Mesothelial cell of epicardium (in vitro differentiated cells): ENCODE results near the gene POLE. TPM values are rescaled to one million over a fixed set of nuclear protein-coding genes. Genes with fewer than 3 reads are reported as not detected.

ENCODE experiments used
- DNase-seq, 2 experiments: peaks; one replicate each; pipeline ENCODE4 v3.0.0; 2021; ENCODE audit warnings: low spot score in 2 of 2; ENCODE audit not compliant: unreplicated experiment in 2 of 2
- H3K27ac Mint-ChIP-seq: 2 replicates; pipeline ENCODE4 v1.8.0; 2021; ENCODE audit warnings: mixed read lengths
- H3K27me3 Mint-ChIP-seq: 2 replicates; pipeline ENCODE4 v1.8.0; 2021; ENCODE audit warnings: low read depth, mixed read lengths
- H3K36me3 Mint-ChIP-seq: 2 replicates; pipeline ENCODE4 v1.8.0; 2021; ENCODE audit warnings: mixed read lengths
- H3K4me1 Mint-ChIP-seq: 2 replicates; pipeline ENCODE4 v1.8.0; 2021; ENCODE audit warnings: mixed read lengths
- H3K4me3 Mint-ChIP-seq: 2 replicates; pipeline ENCODE4 v1.8.0; 2021; ENCODE audit warnings: mild to moderate bottlenecking, moderate library complexity, mixed read lengths
- H3K9me3 Mint-ChIP-seq: 2 replicates; pipeline ENCODE4 v1.8.0; 2021; ENCODE audit warnings: mixed read lengths
- CTCF ChIP-seq: fragments of 200-600 bp; sonication (generic); IDR thresholded peaks from one replicate; pipeline ENCODE4 v1.5.0; 2021; ENCODE audit warnings: antibody characterized with exemption; ENCODE audit not compliant: unreplicated experiment
- total RNA-seq: library from RNA; stranded (reverse); gene quantifications from 3 replicates; pipeline ENCODE4 v1.2.1, GENCODE V29; 2021

POLE gene
- total RNA-seq, result 114 to 124 TPM (median 122 TPM) in 3 replicates

- Mint-ChIP-seq H3K27ac (peak within 1 kb of the TSS; percentile 75), H3K9me3 (peaks cover 8% of the 10 kb centered on the region), H3K4me1 (peaks cover 12% of the 10 kb centered on the region), H3K27me3 (peaks cover 9% of the 10 kb centered on the region), H3K36me3 (peaks cover 8% of the 10 kb centered on the region), H3K4me3 (peak within 1 kb of the TSS; percentile 71)
- DNase-seq, result peak; percentile 94 to 95
- no peak for TF ChIP-seq CTCF
These were observed at the start of gene POLE, which contains the start of gene PXMP2 for GRCh38 chr12:132687211-132688164. TSS of gene POLE (minus strand) at chr12:132687342. CDS start at chr12:132687315, 27 bp downstream. TSS of gene PXMP2 (plus strand) at chr12:132687587. CDS start at chr12:132687671, 84 bp downstream.

- Mint-ChIP-seq H3K36me3 (peaks cover 59% of the 10 kb centered on the region), H3K27me3 (no peaks in the 10 kb centered on the region), H3K4me3 (no peak overlapping the region), H3K9me3 (no peaks in the 10 kb centered on the region), H3K27ac (no peak overlapping the region), H3K4me1 (no peaks in the 10 kb centered on the region)
- TF ChIP-seq CTCF, result no peak
- no peak for DNase-seq
These were observed 49.8 kb upstream of the POLE start for GRCh38 chr12:132736913-132737312.

GRCh38 chr12:132736378-132736777 is 49.2 kb upstream of the POLE start:
- Mint-ChIP-seq H3K9me3 (no peaks in the 10 kb centered on the region), H3K27ac (no peak overlapping the region), H3K36me3 (peaks cover 60% of the 10 kb centered on the region), H3K4me3 (no peak overlapping the region), H3K4me1 (no peaks in the 10 kb centered on the region), H3K27me3 (no peaks in the 10 kb centered on the region)
- DNase-seq, result no peak
- no peak for TF ChIP-seq CTCF

DNA sequence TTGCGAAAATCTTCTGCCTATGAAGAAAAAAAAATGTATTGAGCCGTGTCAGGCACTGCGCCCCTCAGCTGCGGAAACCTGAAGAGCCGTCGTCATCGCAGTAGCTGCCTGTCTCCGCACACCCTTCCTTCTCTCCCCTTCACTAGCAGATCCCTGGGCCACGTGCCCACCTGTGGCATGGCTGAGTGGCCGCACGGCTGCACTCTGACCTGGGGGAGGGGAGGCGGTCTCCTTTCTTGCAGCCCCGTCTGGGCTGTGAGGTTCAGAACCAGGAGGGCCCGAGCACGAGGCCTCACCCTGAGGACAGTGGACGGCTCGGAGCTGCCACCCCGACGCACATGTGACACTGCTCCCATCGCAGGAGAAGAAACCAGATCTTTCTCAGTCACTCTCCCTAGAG is 48.4 kb upstream of the POLE start:
- H3K27me3 Mint-ChIP-seq, result no peaks in the 10 kb centered on the region
- H3K4me1 Mint-ChIP-seq, result no peaks in the 10 kb centered on the region
- no peak for TF ChIP-seq CTCF
- peaks cover 67% of the 10 kb centered on the region for H3K36me3 Mint-ChIP-seq
- no peak overlapping the region for H3K4me3 Mint-ChIP-seq
- H3K9me3 Mint-ChIP-seq, result no peaks in the 10 kb centered on the region
- H3K27ac Mint-ChIP-seq, result no peak overlapping the region
- DNase-seq, result no peak

DNA sequence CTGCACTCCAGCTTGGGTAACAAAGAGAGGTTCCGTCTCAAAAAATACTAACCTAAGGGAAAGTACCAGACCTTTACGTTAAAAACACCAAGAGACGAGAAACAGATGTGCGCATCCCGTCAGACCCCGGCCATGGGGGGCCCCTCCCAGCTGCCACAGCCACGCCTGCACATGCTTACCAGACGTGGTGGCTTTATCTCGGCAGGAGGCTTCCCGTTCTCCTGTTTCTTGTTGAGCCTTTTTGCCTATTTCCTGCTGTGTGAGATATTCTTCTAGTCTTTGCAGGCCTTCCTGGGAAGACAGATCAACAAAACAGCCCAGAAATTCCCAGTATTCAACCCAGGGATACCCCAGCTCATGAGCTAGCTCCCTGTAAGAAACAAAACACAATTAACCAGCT is 47.1 kb upstream of the POLE start:
- no peak for DNase-seq
- Mint-ChIP-seq H3K36me3 (peaks cover 67% of the 10 kb centered on the region), H3K9me3 (no peaks in the 10 kb centered on the region), H3K27me3 (no peaks in the 10 kb centered on the region), H3K4me1 (no peaks in the 10 kb centered on the region), H3K4me3 (no peak overlapping the region), H3K27ac (no peak overlapping the region)
- no peak for TF ChIP-seq CTCF
